Cardiac muscle cell (in vitro differentiated cells and primary cell): ENCODE results near the gene PDE7B. TPM values are rescaled to one million over a fixed set of nuclear protein-coding genes. Genes with fewer than 3 reads are reported as not detected.
A peak's percentile ranks its signal among the peaks of the same experiment; 100 is the strongest.
"Not testable (repeated sequence)": the region's sequence is repeated elsewhere in the genome, so short reads cannot be mapped to it uniquely, and the experiment has no call there.

Experiments
- DNase-seq, 2 donors: peaks; one replicate each; pipeline versions ENCODE4 v3.0.0 to v3.0.0-alpha.2; 2010 to 2017; ENCODE audit warnings: low read depth in 1 of 2, low spot score in 1 of 2
- H3K27ac ChIP-seq: fragments of 200-600 bp; sonication (generic); 2 replicates; pipeline ENCODE4 v1.5.1; 2016
- H3K27me3 ChIP-seq: fragments of 200-600 bp; sonication (generic); 2 replicates; pipeline ENCODE4 v1.6.0; 2016; ENCODE audit warnings: control low read depth
- H3K36me3 ChIP-seq: fragments of 200-600 bp; sonication (generic); 2 replicates; pipeline ENCODE4 v1.5.1; 2016; ENCODE audit warnings: control low read depth
- H3K4me1 ChIP-seq: fragments of 200-600 bp; sonication (generic); 2 replicates; pipeline ENCODE4 v1.8.1; 2017; ENCODE audit warnings: low read depth, mild to moderate bottlenecking, mixed run types
- H3K4me3 ChIP-seq: fragments of 200-600 bp; sonication (generic); 2 replicates; pipeline ENCODE4 v1.5.1; 2016; ENCODE audit warnings: mild to moderate bottlenecking
- H3K9me3 ChIP-seq: fragments of 200-600 bp; sonication (generic); 2 replicates; pipeline ENCODE4 v1.5.1; 2017; ENCODE audit warnings: low read depth, mild to moderate bottlenecking, control low read depth
- polyA plus RNA-seq: library from polyadenylated mRNA; unstranded; fragments of >200 nt; fragmentation: Nextera tagmentation; extraction: Ambion mirVana; gene quantifications from 2 replicates; pipeline ENCODE4 v1.2.1, GENCODE V29; 2016
- total RNA-seq: library from RNA; depleted of rRNA; stranded (reverse); fragments of >200 nt; gene quantifications from 2 replicates; pipeline ENCODE4 v1.2.3, GENCODE V29; 2016
- TF ChIP-seq, protein P1 (sequence below): IDR thresholded peaks from 2 replicates; pipeline ENCODE4 v1.5.1; 2012; ENCODE audit warnings: low read depth, mild to moderate bottlenecking, low read length

PDE7B gene
- total and polyA plus RNA-seq, 2 experiments from 2014 or later, result 0.04 to 0.60 TPM

- H3K4me3 ChIP-seq, result no peak overlapping the region
- H3K27me3 ChIP-seq, result no peaks in the 10 kb centered on the region
- no peaks in the 10 kb centered on the region for H3K9me3 ChIP-seq
- no peak overlapping the region for H3K27ac ChIP-seq
- TF ChIP-seq, protein P1, sequence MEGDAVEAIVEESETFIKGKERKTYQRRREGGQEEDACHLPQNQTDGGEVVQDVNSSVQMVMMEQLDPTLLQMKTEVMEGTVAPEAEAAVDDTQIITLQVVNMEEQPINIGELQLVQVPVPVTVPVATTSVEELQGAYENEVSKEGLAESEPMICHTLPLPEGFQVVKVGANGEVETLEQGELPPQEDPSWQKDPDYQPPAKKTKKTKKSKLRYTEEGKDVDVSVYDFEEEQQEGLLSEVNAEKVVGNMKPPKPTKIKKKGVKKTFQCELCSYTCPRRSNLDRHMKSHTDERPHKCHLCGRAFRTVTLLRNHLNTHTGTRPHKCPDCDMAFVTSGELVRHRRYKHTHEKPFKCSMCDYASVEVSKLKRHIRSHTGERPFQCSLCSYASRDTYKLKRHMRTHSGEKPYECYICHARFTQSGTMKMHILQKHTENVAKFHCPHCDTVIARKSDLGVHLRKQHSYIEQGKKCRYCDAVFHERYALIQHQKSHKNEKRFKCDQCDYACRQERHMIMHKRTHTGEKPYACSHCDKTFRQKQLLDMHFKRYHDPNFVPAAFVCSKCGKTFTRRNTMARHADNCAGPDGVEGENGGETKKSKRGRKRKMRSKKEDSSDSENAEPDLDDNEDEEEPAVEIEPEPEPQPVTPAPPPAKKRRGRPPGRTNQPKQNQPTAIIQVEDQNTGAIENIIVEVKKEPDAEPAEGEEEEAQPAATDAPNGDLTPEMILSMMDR, result no peak
- H3K36me3 ChIP-seq, result no peaks in the 10 kb centered on the region
- no peaks in the 10 kb centered on the region for H3K4me1 ChIP-seq
- no peak for DNase-seq
Observed at GRCh38 chr6:135861189-135861588, 9.7 kb downstream of the PDE7B start.

DNA sequence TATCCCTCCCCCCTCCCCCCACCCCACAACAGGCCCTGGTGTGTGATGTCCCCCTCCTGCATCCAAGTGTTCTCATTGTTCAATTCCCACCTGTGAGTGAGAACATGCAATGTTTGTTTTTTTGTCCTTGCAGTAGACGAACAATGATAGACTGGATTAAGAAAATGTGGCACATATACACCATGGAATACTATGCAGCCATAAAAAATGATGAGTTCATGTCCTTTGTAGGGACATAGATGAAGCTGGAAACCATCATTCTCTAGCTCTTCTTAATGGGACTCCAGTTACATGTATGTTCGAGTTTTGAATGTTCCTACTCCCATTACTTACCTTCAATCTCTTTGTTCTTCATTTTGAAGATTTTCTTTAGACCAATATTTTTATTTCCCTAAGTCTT lies 13.4 kb downstream of the PDE7B start:
- H3K27me3 ChIP-seq, H3K4me1 ChIP-seq, DNase-seq, H3K27ac ChIP-seq, H3K9me3 ChIP-seq, H3K36me3 ChIP-seq, H3K4me3 ChIP-seq: not testable (repeated sequence)

DNA sequence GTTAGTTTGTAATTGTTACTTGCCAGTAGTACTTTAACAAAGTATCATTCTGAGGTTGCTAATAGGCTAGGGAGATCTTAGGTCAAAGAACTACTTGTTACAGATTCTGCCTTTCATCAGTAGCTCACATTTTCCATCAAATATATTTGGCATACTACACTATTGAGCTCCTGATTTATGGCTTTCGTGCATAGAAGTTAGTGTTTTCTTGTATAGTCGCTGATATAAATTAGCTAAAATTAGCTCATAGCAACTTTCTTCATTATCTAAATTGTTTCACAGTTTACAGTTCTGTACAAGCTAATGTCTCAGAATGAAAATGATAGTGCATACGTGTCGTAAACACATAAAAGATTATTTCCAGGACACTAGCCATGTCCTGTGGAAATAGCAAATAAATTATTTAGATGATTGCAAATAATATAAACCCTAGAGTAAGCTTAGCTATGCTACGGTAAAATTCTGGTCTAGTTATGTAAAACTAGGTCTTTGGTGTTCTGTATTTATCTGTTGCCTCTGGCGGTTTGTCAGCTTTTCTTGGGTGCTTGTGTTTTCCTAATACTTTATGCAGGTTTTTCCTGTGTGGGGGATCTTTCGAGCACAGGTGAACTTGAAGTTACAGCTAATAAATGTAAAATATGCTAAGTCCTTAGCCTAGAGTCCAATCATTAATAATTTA lies 15.1 kb downstream of the PDE7B start:
- TF ChIP-seq, protein P1, result no peak
- Histone ChIP-seq H3K27me3 (no peaks in the 10 kb centered on the region), H3K27ac (no peak overlapping the region), H3K9me3 (no peaks in the 10 kb centered on the region), H3K4me1 (no peaks in the 10 kb centered on the region), H3K4me3 (no peak overlapping the region), H3K36me3 (no peaks in the 10 kb centered on the region)
- DNase-seq, result no peak

GRCh38 chr6:135867332-135867731 lies 15.8 kb downstream of the PDE7B start:
- no peaks in the 10 kb centered on the region for H3K36me3 ChIP-seq
- H3K27ac ChIP-seq, result no peak overlapping the region
- H3K4me1 ChIP-seq, result no peaks in the 10 kb centered on the region
- TF ChIP-seq, protein P1, result no peak
- no peaks in the 10 kb centered on the region for H3K27me3 ChIP-seq
- no peak for DNase-seq
- no peak overlapping the region for H3K4me3 ChIP-seq
- no peaks in the 10 kb centered on the region for H3K9me3 ChIP-seq

DNA sequence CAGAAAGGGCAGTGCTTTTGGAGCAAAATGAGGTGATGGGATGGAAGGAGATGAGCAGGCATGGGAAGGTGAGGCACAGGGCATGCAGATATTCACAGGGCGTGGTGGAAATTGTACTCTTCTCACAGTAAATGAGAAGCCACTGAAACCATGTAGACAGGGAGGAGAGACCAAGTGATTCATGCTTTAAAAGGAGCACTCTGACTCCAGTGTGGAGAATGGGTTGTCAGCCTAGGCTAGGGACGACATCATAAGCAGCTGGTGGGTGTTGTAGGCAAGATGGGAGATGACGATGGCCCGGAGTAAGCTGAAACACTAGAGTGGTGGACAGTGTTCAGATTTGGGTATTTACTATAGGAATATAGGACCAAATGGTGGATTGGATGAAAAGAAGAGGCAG lies 18.4 kb downstream of the PDE7B start:
- TF ChIP-seq, protein P1, result no peak
- Histone ChIP-seq H3K4me1 (no peaks in the 10 kb centered on the region), H3K36me3 (no peaks in the 10 kb centered on the region), H3K9me3 (no peaks in the 10 kb centered on the region), H3K27ac (no peak overlapping the region), H3K4me3 (no peak overlapping the region), H3K27me3 (no peaks in the 10 kb centered on the region)
- DNase-seq, result no peak

DNA sequence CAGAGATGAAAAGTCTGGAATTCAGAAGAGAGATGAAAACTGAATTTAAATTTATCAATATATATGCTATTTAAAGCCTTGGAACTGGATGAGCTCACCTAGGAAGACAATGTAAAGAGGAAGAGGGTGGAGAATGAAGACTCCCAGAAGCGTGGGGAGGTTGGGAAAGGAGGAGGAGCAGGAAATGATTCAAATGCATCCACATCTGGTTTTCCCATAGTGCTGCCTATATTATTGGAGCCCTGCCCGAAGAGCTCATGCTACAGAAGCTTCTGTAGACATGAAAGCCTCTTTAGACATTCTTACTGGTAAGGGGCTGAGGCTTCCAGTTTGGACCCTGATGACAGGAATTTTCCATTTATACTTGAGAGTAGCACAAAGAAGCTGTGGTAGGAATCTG lies 19.2 kb downstream of the PDE7B start:
- DNase-seq, result peak in 1 of 2 donors; percentile 87
- Histone ChIP-seq H3K27me3 (no peaks in the 10 kb centered on the region), H3K9me3 (no peaks in the 10 kb centered on the region), H3K4me3 (no peak overlapping the region), H3K36me3 (no peaks in the 10 kb centered on the region), H3K4me1 (no peaks in the 10 kb centered on the region), H3K27ac (no peak overlapping the region)
- TF ChIP-seq, protein P1, result no peak
